ENCODE data around the gene PTPN1.

DNA sequence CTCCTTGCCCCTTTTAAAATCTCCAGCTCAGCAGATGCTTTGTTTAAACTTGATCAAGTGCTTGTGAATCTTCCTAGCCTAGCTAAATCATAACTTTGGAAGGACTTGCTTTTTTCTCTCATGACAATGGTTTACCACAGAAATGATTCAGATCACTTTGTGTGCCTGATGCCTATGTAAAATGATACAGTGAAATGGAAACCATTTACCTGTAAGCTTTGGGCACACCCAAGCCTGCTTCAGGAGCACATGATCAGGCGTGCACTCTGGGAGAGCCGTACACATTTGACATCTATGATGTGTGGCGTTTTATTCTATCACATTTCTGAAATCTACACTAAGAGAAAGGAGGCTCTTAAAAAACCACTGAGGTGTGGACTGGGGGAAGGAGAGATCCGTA is 41.1 kb downstream of the PTPN1 start:
- TF ChIP-seq, protein P1, sequence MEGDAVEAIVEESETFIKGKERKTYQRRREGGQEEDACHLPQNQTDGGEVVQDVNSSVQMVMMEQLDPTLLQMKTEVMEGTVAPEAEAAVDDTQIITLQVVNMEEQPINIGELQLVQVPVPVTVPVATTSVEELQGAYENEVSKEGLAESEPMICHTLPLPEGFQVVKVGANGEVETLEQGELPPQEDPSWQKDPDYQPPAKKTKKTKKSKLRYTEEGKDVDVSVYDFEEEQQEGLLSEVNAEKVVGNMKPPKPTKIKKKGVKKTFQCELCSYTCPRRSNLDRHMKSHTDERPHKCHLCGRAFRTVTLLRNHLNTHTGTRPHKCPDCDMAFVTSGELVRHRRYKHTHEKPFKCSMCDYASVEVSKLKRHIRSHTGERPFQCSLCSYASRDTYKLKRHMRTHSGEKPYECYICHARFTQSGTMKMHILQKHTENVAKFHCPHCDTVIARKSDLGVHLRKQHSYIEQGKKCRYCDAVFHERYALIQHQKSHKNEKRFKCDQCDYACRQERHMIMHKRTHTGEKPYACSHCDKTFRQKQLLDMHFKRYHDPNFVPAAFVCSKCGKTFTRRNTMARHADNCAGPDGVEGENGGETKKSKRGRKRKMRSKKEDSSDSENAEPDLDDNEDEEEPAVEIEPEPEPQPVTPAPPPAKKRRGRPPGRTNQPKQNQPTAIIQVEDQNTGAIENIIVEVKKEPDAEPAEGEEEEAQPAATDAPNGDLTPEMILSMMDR (IDR thresholded peaks at IDR 0.05; ENCODE audit: low read depth, low read length, poor library complexity, severe bottlenecking) = no peak
- TF ChIP-seq EZH2phosphoT487 (IDR thresholded peaks at IDR 0.05; ENCODE audit: borderline replicate concordance, low read length) = no peak

Measured in DOHH2 (cell line).